Sigmoid colon (tissue), 4 donors: ENCODE measurements around the gene LTBP1.

Experiments
- CTCF ChIP-seq, 4 experiments: fragments of 450-650 bp in 3 of 4; fragments of 200-600 bp in 1 of 4; IDR thresholded peaks; one replicate each; pipeline ENCODE4 v1.5.1; 2016 to 2019; ENCODE audit warnings: antibody characterized with exemption in 4 of 4, mild to moderate bottlenecking in 3 of 4, moderate library complexity in 2 of 4
- EP300 ChIP-seq, 4 donors: sonication (generic); formaldehyde crosslinking; IDR thresholded peaks; one replicate each; pipeline ENCODE4 v1.6.1; 2017; ENCODE audit warnings: antibody characterized with exemption in 4 of 4
- POLR2A ChIP-seq, 2 donors: fragments of 450-650 bp; IDR thresholded peaks; one replicate each; pipeline ENCODE4 v1.6.1; 2016; ENCODE audit warnings: antibody characterized with exemption in 2 of 2, mild to moderate bottlenecking in 2 of 2, moderate library complexity in 2 of 2
- POLR2AphosphoS5 ChIP-seq, 4 donors: sonication (generic); formaldehyde crosslinking; IDR thresholded peaks; one replicate each; pipeline ENCODE4 v1.6.1; 2017; ENCODE audit warnings: antibody characterized with exemption in 4 of 4

GRCh38 chr2:32991091-32991845, 44.5 kb downstream of the LTBP1 start:
- TF ChIP-seq POLR2A (IDR thresholded peaks at IDR 0.05) (no peak), POLR2AphosphoS5 (IDR thresholded peaks at IDR 0.05) (no peak), CTCF (IDR thresholded peaks at IDR 0.05) (no peak), EP300 (IDR thresholded peaks at IDR 0.05) (no peak)
